ENCODE results near the gene MRFAP1L1.
A peak's percentile ranks its signal among the peaks of the same experiment; 100 is the strongest.
"Not testable (repeated sequence)": the region's sequence is repeated elsewhere in the genome, so short reads cannot be mapped to it uniquely, and the experiment has no call there.

The MRFAP1L1 gene

DNA sequence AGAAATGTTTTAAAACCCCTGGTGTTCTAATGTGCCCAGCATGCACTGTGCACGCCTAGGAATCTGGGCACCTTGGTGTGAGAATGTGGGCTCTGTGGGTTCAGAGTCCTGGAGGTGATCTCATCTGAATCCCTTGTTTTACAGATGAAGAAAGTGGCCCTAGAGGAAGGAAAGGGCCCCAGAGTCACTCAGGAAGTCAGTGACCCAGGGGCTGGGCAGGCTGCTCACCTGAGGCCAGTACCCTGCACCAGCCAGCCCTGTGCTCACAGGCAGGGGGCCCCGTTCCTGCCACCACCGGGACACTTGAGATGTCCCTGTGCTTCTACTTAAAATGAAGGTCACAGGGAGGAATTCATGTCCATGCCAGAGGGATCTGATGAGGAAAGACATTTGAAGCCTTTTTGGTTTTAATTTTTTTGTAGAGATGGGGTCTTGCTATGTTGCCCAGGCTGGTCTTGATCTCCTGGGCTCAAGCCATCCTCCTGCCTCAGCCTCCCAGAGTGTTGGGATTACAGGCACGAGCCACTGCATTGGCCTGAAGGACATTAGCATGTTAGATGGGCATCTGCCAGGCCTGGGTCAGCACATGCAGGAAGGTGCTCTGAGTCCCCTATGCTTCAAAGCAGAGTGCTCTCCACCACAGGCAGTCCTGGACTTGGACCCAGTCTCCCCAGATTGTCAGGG lies 23.4 kb downstream of the MRFAP1L1 start:
- DNase-seq: no peak

DNA sequence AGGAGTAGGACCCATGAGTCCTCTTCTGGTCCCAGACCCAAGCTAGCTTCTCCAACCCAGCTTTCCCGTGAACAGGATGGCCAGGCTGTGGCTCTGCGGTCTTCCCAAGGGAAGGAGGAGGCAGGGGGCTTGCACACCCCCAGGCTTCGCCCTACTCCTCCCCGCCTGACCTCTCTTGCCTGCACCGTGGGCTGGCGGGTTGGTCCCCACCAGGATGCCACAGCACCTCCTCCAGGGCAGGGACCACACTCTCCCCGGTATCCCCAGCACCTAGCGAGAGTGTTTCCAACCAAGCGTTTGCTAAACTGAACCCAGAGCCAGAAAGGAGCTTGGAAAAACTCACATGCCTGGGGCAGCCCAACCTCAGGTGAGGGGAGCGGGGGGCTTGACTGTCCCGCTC lies 25.0 kb downstream of the MRFAP1L1 start:
- no peak for DNase-seq

GRCh38 chr4:6682862-6683590 lies 26.6 kb downstream of the MRFAP1L1 start:
- DNase-seq: no peak

- DNase-seq: no peak
Observed at GRCh38 chr4:6681191-6681590, 28.5 kb downstream of the MRFAP1L1 start.

DNA sequence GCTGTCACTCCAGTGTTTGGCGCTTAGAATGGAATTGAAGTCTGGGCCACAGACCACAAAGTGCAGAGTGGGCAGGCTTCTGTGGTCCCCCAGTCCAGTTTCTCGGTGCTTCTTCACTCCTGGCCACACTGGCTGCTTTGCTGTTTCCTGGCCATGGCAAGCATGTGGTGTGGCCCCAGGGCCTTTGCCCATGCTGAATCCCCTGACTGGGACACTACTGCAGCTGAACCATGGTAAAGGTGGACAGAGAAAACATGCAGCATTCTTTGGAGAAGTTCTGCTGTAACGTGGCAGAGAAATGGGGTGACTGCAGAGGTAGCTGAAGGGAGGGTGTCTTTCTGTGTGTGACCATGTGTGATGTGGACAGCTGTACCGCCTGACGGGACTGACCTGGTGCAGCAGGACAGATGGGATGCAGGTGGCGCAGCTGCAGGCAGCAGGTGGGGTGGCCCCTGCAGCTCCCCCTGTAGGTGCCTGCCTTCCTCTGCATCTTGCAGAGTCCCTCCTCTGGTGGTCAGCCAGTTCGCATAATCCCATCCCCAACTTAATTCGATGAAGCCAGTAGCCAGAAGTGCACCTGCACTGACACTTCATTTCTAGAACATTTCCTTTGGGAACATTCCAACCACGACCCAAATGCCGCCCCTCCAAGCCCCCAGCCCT lies 29.2 kb downstream of the MRFAP1L1 start:
- DNase-seq: no peak

GRCh38 chr4:6676722-6677558 lies 32.7 kb downstream of the MRFAP1L1 start:
- no peak for DNase-seq

DNA sequence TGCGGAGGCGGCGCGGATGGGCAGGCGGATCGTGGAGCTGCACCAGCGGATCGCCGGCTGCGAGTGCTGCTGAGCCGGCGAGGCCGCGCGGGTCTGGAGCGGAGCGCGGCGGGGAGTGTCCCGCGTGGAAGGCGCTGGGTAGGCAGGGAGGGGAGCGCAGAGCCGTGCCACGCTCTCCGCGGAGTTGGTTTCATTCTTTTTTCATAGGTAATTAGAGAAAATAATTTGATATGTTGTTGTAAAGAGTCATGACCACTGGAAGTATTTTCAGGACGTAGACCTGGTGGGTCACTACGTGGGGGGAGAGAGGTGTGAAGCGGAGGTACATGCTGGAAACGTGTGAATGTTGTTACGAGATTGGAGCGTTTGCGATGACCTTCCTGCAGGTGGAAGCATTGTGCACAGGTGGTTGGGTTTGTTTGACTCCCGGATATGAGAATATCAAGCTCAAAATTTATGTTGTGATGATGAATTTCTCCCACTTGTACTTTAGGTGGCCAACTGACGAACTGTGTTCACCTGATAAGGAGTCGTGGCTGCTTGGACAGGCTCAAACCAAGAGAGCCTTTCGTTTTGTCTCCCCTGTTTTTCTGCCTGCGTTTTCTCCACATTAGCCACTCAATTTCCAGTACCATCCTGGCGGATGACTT lies 35.0 kb downstream of the MRFAP1L1 start:
- no peak for DNase-seq

- DNase-seq: peak; percentile 84
Observed at GRCh38 chr4:6673660-6674499, 35.8 kb downstream of the MRFAP1L1 start.

DNA sequence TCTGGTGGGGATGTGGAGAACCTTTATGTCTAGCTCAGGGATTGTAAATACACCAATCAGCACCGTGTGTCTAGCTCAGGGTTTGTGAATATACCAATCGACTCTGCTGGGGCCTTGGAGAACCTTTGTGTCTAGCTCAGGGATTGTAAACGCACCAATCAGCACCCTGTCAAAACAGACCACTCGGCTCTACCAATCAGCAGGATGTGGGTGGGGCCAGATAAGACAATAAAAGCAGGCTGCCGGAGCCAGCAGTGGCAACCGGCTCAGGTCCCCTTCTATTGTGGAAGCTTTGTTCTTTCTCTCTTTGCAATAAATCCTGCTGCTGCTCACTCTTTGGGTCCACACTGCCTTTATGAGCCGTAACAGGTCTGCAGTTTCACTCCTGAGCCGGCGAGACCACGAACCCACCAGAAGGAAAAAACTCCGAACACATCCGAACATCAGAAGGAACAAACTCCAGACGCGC lies 36.4 kb downstream of the MRFAP1L1 start:
- not testable (repeated sequence) for DNase-seq

GRCh38 chr4:6672541-6673190 lies 37.0 kb downstream of the MRFAP1L1 start:
- DNase-seq: not testable (repeated sequence)

DNA sequence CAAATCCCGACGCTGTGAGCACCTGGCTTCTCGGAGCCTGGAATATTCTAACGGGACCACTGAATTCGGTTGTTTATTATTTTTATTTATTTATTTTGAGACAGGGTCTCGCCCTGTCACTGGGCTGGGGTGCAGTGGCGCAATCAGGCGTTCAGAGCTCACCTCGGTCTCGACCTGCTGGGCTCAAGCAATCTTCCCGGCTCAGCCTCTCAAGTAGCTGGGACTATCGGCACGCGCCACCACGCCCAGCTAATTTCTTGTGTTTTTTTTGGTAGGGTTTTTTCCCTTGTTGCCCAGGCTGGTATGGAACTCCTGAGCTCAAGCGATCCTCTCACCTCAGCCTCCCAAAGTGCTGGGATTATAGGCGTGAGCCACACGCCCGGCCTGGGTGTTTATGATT lies 37.5 kb downstream of the MRFAP1L1 start:
- no peak for DNase-seq

DNA sequence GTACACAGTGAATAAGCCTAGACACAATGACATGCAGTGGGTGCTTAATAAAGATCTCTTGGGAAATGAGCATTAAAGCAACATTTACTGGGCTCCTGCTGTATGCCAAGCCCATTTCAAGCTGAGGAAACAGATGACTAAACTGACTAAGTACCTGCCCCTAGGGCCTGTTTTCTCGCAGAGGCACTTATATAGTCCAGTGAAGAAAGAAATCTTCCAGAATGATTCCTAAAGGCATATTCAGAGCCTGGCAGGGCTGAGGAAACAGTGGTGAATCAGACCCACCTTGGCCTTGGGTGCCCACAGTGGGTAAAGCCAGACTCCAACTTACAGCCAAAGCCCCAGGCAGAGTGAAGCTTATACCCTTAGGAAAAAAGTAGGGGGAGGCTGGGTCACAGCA lies 38.0 kb downstream of the MRFAP1L1 start:
- no peak for DNase-seq

GRCh38 chr4:6668391-6668790 lies 41.3 kb downstream of the MRFAP1L1 start:
- DNase-seq: no peak

DNA sequence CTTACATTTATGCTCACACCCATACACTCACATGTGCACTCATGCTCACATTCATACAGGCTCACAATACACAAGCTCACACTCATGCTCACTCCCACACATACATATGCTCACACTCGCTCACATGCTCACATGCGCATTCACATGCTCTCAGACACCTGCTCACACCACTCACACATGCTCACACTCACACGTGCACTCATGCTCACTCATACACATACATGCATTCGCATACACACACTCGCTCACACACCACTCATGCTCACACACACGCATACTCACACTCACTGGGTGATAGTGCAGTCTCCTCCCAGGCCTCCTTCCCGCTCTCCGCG lies 44.4 kb downstream of the MRFAP1L1 start:
- no peak for DNase-seq

- DNase-seq: no peak
Observed at GRCh38 chr4:6663596-6664393, 45.9 kb downstream of the MRFAP1L1 start.

DNA sequence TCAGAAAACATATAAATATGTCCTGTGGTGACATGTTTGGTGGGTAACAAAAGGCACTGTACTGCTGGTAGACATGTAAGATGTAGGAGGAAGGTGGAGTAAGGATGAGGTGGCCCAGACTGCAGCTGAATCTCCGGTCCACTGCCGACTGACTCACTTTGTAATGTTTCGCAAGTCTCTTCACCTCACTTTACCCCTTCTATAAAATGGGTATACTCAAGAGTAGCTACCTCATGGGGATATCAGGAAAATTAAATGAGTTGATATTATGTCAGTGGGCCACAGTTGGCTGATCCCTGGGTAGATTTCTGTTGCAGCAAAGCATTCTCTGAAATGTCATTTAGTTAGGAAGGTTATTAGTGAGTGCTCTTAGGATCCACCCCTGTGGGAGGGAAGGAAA lies 47.1 kb downstream of the MRFAP1L1 start:
- DNase-seq: no peak

DNA sequence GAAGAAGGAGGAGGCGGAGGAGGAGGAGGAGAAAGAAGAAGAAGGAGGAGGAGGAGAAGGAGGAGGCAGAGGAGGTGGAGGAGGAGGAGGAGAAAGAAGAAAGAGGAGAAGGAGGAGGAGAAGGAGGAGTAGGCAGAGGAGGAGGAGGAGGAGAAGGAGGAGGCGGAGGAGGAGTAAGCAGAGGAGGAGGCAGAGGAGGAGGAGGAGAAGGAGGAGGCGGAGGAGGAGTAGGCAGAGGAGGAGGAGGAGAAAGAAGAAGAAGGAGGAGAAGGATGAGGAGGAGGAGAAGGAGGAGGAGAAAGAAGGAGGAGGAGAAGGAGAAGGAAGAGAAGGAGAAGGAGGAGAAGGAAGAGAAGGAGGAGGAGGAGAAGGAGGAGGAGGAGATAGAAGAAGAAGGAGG lies 49.2 kb downstream of the MRFAP1L1 start:
- no peak for DNase-seq

DNA sequence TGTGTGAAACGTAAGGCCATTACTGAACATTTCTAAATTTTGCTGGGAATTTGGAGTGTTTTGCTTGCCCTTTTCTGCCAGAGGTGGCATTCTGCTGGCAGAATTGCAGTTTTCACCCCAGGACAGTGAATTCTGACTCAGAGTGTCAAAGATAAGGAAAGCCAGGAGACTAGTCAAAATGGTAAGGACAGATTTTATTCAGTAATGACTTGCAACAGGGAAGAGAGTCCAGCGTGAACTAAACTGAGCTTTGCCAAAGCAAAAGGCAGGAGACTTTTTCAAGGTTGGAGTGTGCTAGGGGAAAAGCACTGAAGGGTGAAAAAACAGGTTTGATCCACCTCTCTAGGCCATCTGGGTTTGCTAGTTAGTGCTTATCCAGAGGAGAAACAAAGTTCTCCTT lies 49.8 kb downstream of the MRFAP1L1 start:
- DNase-seq: no peak

GRCh38 chr4:6658597-6659075 lies 51.0 kb downstream of the MRFAP1L1 start:
- no peak for DNase-seq

DNA sequence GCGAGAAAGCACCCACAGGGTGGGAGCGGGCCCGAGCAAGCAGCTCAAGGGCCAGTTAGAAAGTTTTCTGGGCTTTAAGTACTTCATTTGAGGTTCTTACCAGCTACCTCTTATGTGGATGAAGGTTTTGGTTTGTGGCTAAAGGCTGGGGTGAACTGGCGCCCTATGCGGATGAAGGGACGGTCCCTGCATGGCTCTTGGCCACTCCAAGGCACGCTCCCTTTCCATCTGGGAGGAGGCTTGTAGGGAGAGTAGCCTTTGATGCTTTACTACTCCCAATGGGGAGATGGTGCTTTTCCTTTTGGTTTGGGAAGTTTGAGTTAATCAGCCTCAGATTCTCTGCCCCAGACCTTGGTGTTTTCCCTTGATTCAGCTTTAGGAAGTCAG lies 51.5 kb downstream of the MRFAP1L1 start:
- no peak for DNase-seq

Data from NCI-H510A (cell line).